Vagina (tissue), 2 donors: ENCODE data around the gene ASPA. TPM values are rescaled to one million over a fixed set of nuclear protein-coding genes. Genes with fewer than 3 reads are reported as not detected.
A peak's percentile ranks its signal among the peaks of the same experiment; 100 is the strongest.

Experiments
- DNase-seq, 2 donors: peaks; one replicate each; pipeline ENCODE4 v3.0.0-alpha.2; 2017; ENCODE audit errors: extremely low spot score in 2 of 2
- H3K27ac ChIP-seq: fragments of 200-600 bp; sonication (generic); one replicate; pipeline ENCODE4 v1.5.1; 2019
- H3K27me3 ChIP-seq: fragments of 200-600 bp; sonication (generic); one replicate; pipeline ENCODE4 v1.5.1; 2019
- H3K36me3 ChIP-seq, 2 donors: fragments of 200-600 bp; sonication (generic); one replicate each; pipeline ENCODE4 v1.5.1; 2017 to 2019
- H3K4me1 ChIP-seq: fragments of 200-600 bp; sonication (generic); one replicate; pipeline ENCODE4 v1.5.1; 2019
- H3K4me3 ChIP-seq, 2 donors: fragments of 200-600 bp; sonication (generic); 1 replicate in 1 of 2; 2 replicates in 1 of 2; pipeline ENCODE4 v1.5.1; 2016 to 2019
- H3K9me3 ChIP-seq: fragments of 200-600 bp; sonication (generic); one replicate; pipeline ENCODE4 v1.5.1; 2019
- POLR2A ChIP-seq, 2 donors: fragments of 450-650 bp; IDR thresholded peaks; one replicate each; pipeline ENCODE4 v1.6.1; 2017; ENCODE audit warnings: antibody characterized with exemption in 2 of 2, mild to moderate bottlenecking in 2 of 2, moderate library complexity in 2 of 2
- POLR2AphosphoS5 ChIP-seq, 2 donors: sonication (generic); formaldehyde crosslinking; IDR thresholded peaks; one replicate each; pipeline ENCODE4 v1.9.0; 2017; ENCODE audit warnings: antibody characterized with exemption in 2 of 2, mild to moderate bottlenecking in 2 of 2, low read depth in 1 of 2; ENCODE audit not compliant: insufficient read depth in 1 of 2
- intact Hi-C: fragments of 100-400 bp; cut with DNase I; formaldehyde crosslinking; loops from one replicate; pipeline ENCODE4 v1.15.1; 2023
- total RNA-seq: library from RNA; depleted of rRNA; stranded (reverse); fragments of >200 nt; gene quantifications from one replicate; pipeline ENCODE4 v1.2.3, GENCODE V29; 2016
- TF ChIP-seq, protein P1 (sequence below), 3 experiments: fragments of 450-650 bp in 2 of 3; fragments of 200-600 bp in 1 of 3; sonication (generic) in 1 of 3; IDR thresholded peaks; one replicate each; pipeline ENCODE4 v1.5.1; 2017 to 2019; ENCODE audit warnings: antibody characterized with exemption in 3 of 3, mild to moderate bottlenecking in 2 of 3, moderate library complexity in 2 of 3

Gene ASPA
- total RNA-seq, 1 donor from 2014 or later: 2.2 TPM

DNA sequence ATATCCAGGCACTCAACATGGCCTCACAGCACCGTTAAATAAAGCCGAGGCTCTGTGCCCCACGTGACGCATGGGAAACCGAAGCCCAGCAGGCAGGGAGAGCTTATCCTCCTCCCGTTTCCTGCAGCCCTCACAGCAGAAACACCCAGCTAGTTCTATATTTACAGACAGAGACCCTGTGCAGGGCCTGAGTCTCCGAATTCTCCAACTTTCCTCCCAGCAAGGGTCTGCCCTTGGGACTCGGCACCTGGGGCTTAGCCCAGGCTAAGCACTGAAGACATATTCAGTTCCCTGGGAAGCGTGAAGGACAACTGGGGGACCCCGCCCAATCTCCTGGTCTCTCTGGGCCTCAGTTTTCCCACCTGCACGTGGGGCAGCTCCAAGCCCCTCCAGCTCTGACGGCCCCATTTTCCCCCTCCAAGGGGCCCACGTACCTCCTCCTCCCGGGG lies 52.6 kb downstream of the ASPA start:
- Histone ChIP-seq H3K36me3 (no peaks in the 10 kb centered on the region), H3K4me1 (no peaks in the 10 kb centered on the region), H3K4me3 (no peak overlapping the region), H3K9me3 (no peaks in the 10 kb centered on the region), H3K27me3 (no peaks in the 10 kb centered on the region), H3K27ac (no peak overlapping the region)
- no peak for DNase-seq
- intact Hi-C loops: no loop called here
- TF ChIP-seq POLR2AphosphoS5 (IDR thresholded peaks at IDR 0.05; ENCODE audit: insufficient read depth in 1 of 2, low read depth in 1 of 2) (no peak), POLR2A (IDR thresholded peaks at IDR 0.05) (no peak)
- TF ChIP-seq, protein P1, sequence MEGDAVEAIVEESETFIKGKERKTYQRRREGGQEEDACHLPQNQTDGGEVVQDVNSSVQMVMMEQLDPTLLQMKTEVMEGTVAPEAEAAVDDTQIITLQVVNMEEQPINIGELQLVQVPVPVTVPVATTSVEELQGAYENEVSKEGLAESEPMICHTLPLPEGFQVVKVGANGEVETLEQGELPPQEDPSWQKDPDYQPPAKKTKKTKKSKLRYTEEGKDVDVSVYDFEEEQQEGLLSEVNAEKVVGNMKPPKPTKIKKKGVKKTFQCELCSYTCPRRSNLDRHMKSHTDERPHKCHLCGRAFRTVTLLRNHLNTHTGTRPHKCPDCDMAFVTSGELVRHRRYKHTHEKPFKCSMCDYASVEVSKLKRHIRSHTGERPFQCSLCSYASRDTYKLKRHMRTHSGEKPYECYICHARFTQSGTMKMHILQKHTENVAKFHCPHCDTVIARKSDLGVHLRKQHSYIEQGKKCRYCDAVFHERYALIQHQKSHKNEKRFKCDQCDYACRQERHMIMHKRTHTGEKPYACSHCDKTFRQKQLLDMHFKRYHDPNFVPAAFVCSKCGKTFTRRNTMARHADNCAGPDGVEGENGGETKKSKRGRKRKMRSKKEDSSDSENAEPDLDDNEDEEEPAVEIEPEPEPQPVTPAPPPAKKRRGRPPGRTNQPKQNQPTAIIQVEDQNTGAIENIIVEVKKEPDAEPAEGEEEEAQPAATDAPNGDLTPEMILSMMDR (IDR thresholded peaks at IDR 0.05): no peak

DNA sequence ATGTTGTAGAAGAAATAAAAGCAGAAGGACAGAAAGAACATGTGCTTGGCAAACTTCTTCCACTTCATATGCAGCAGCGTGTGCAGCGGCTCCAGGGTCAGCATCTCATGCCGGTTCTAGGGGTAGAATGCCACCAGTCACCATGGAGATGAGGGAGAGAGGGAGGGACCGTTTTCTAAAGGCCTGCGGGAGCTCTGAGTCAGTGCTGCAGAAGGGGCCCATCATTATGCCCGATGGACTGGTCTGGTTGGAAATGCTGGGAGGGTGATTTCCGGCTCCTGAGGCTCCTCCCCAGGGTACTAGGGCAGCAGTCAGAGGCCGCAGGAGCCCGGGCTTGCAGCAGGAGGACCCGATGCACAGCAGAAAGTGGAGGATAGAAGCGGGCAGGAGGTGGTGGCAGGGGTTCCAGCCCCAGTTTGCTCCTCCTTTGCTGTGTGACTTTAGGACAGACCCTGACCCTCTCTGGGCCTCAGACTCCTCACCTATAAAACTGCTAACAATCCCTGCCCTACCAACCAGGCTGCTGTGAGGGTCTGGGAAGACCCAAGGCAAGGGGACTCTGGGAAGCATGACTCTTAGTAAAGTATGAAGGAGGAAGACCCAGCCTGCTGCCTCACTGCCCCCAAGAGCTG lies 53.2 kb downstream of the ASPA start:
- Histone ChIP-seq H3K9me3 (no peaks in the 10 kb centered on the region), H3K27me3 (no peaks in the 10 kb centered on the region), H3K4me1 (no peaks in the 10 kb centered on the region), H3K27ac (no peak overlapping the region), H3K36me3 (no peaks in the 10 kb centered on the region), H3K4me3 (no peak overlapping the region)
- no peak for TF ChIP-seq POLR2AphosphoS5 (IDR thresholded peaks at IDR 0.05; ENCODE audit: insufficient read depth in 1 of 2, low read depth in 1 of 2)
- no peak for TF ChIP-seq POLR2A (IDR thresholded peaks at IDR 0.05)
- TF ChIP-seq, protein P1 (IDR thresholded peaks at IDR 0.05): no peak
- intact Hi-C loops: no loop called here
- DNase-seq: no peak

DNA sequence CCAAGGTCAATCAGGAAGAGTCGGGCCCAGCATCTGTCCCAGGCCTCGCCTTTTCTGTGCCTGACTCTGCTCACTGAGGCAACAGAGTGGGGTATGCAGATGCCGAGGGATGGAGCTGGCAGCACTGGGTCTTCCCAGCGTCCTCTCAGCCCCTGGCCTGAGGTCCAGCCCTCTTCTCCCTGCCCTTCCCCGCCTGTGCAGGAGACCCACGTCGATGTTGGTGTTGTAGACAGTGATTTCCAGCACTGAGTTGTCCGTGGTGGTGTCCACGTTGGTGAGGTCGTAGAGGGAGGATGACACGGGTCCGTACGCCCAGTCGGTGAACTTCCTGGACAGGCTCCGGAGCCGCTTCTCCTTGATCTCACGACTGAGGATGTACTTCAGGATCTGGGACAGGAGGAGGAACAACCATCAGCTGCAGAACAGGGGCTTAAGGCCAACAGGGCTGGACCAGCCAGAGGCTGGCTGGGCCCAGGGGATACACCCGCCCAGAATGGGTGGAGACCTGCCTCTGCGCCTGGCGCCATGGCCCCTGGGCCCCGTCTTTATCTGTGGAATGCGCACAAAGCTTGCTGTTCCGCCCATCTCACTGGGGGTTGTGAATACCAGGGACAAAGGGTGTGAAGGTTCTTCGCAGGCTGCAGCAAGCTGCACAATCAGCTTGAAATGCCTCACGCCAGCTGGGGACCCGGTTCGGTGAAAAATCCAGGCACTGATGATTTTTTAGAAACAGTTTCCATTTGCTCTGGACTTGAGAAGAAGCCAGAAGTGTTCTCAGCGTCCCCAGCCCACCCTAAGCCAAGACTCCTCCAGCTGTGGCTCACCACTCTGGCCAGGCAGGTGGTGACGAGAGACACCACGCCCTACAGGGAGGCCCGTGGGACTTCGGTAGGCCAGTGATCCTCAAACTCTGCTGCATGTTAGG lies 54.3 kb downstream of the ASPA start:
- DNase-seq: no peak
- TF ChIP-seq, protein P1 (IDR thresholded peaks at IDR 0.05): no peak
- TF ChIP-seq POLR2A (IDR thresholded peaks at IDR 0.05) (no peak), POLR2AphosphoS5 (IDR thresholded peaks at IDR 0.05; ENCODE audit: insufficient read depth in 1 of 2, low read depth in 1 of 2) (no peak)
- intact Hi-C loops: no loop called here
- Histone ChIP-seq H3K27me3 (no peaks in the 10 kb centered on the region), H3K36me3 (no peaks in the 10 kb centered on the region), H3K4me1 (no peaks in the 10 kb centered on the region), H3K4me3 (no peak overlapping the region), H3K9me3 (no peaks in the 10 kb centered on the region), H3K27ac (peak overlapping the region; percentile 43)

DNA sequence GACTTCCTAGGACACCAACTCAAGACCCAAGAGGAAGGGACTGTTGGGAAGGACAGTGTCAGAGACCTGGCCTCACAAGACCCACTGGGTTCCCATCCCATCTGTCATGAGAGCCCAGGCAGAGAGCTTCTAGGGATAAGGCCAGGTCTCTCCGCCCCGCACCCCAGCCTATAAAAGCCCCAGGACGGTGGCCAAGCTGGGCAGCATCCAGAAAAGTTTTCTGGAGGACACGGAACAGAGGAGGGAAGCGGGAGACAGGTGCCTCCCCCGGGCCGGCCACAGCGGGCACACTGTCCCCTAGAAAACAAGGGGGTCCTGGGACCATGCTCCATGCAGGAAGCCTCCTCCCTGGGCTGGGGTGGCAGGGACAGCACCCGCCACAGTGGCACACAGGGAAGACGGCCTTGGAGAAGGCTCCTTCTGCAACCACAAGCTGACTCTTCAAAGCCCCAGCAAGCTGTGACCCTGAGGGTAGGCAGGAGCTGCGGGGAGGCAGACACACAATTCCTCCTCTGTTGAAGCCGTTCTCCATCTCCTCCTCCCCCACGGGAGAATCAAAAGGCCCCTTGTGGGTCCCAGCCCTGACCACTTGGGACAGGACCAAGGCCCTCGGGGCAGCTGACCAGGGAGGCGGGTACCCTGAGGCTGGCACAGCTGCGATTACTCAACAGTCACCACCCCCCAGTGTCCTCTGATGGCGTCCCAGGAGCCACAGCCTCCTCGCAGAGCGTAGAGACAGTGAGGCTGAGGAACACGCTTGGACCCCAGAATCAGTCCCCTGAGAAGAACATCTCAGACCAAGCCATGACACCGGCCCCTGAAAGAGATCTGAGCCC lies 55.7 kb downstream of the ASPA start:
- Histone ChIP-seq H3K9me3 (no peaks in the 10 kb centered on the region), H3K27me3 (no peaks in the 10 kb centered on the region), H3K4me3 (no peak overlapping the region), H3K27ac (no peak overlapping the region), H3K36me3 (no peaks in the 10 kb centered on the region), H3K4me1 (no peaks in the 10 kb centered on the region)
- DNase-seq: no peak
- intact Hi-C loops: no loop called here
- TF ChIP-seq POLR2AphosphoS5 (IDR thresholded peaks at IDR 0.05; ENCODE audit: insufficient read depth in 1 of 2, low read depth in 1 of 2): no peak
- TF ChIP-seq POLR2A (IDR thresholded peaks at IDR 0.05): no peak
- TF ChIP-seq, protein P1 (IDR thresholded peaks at IDR 0.05): no peak
